ENCODE results near the gene MKRN1. TPM values are rescaled to one million over a fixed set of nuclear protein-coding genes. Genes with fewer than 3 reads are reported as not detected.
A peak's percentile ranks its signal among the peaks of the same experiment; 100 is the strongest.

Gene MKRN1
- polyA plus RNA-seq, 1 experiment: 71.6 TPM

DNA sequence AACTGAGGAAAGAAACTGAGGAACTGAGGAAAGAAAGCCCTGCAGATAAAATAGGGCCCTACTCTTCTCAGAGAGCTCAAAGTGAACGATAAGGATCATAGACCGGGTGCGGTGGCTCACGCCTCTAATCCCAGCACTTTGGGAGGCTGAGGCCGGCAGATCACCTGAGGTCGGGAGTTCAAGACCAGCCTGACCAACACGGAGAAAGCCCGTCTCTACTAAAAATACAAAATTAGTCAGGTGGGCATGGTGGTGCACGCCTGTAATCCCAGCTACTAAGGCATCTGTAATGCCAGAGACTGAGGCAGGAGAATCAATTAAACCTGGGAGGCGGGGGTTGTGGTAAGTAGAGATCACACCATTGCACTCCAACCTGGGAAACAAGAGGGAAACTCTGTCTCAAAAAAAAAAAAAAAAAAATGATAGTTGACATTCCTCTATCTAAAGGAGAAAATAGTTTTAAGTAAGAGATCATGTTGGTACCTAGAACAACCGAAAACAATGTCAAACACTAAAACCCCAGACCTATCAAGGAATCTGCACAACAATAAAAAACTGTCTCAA, 2.5 kb downstream of the MKRN1 start:
- Histone ChIP-seq H3K27me3 (ENCODE audit: control insufficient read depth, insufficient read depth, low read length) (no peaks in the 10 kb centered on the region), H3K4me3 (ENCODE audit: low read depth, low read length) (no peak overlapping the region), H3K9me3 (ENCODE audit: control insufficient read depth, insufficient read depth, low read length) (no peaks in the 10 kb centered on the region), H3K27ac (ENCODE audit: low read depth, low read length) (no peak overlapping the region)
- TF ChIP-seq, protein P1, sequence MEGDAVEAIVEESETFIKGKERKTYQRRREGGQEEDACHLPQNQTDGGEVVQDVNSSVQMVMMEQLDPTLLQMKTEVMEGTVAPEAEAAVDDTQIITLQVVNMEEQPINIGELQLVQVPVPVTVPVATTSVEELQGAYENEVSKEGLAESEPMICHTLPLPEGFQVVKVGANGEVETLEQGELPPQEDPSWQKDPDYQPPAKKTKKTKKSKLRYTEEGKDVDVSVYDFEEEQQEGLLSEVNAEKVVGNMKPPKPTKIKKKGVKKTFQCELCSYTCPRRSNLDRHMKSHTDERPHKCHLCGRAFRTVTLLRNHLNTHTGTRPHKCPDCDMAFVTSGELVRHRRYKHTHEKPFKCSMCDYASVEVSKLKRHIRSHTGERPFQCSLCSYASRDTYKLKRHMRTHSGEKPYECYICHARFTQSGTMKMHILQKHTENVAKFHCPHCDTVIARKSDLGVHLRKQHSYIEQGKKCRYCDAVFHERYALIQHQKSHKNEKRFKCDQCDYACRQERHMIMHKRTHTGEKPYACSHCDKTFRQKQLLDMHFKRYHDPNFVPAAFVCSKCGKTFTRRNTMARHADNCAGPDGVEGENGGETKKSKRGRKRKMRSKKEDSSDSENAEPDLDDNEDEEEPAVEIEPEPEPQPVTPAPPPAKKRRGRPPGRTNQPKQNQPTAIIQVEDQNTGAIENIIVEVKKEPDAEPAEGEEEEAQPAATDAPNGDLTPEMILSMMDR (IDR thresholded peaks at IDR 0.05; ENCODE audit: low read depth, low read length): no peak
- CTCF ChIA-PET: interaction anchor here (0.6 to 4.7 kb wide), 13 partner anchors 15 to 203 kb away, joined by 3 to 44 read pairs (median 4); no protein-coding TSS in a partner anchor
- POLR2A ChIA-PET: interaction anchor here (0.6 to 0.7 kb wide), 2 partner anchors 133 to 538 kb away, joined by 3 to 6 read pairs; partner anchors contain the start of gene MRPS33
- no peak for DNase-seq (ENCODE audit: low read depth, low spot score)

- Histone ChIP-seq H3K9me3 (ENCODE audit: control insufficient read depth, insufficient read depth, low read length) (no peaks in the 10 kb centered on the region), H3K4me3 (ENCODE audit: low read depth, low read length) (no peak overlapping the region), H3K27me3 (ENCODE audit: control insufficient read depth, insufficient read depth, low read length) (no peaks in the 10 kb centered on the region), H3K27ac (ENCODE audit: low read depth, low read length) (no peak overlapping the region)
- DNase-seq (ENCODE audit: low read depth, low spot score): peak; percentile 8
- TF ChIP-seq, protein P1 (IDR thresholded peaks at IDR 0.05; ENCODE audit: low read depth, low read length): peak; percentile 60
- ChIA-PET POLR2A (interaction anchor here (0.6 kb wide), 1 partner anchor 128 kb away, joined by 3 read pairs; no protein-coding TSS in a partner anchor), CTCF (interaction anchor here (0.6 to 4.7 kb wide), 16 partner anchors 11 to 212 kb away, joined by 3 to 44 read pairs (median 4); no protein-coding TSS in a partner anchor)
Observed at GRCh38 chr7:140475747-140476333, 3.5 kb downstream of the MKRN1 start.

DNA sequence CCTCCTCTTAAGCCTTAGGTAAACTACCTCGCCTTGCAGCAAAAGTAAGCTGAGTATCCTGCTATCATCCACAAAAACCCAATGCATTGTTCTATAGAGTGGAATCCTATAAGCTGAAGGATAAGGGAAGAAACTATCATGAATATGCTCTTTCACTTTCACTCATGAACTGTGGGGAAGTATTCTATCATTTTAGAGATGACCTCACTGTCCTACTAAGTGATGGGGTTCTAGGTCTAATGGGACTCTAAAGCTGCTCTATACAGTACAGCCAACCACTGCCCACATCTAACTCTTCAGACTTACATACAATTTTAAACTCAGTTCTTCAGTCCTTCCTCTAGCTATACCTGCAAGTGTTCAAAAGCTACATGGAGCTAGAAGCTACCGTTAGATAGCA, 16.2 kb downstream of the MKRN1 start:
- H3K9me3 ChIP-seq (ENCODE audit: control insufficient read depth, insufficient read depth, low read length): no peaks in the 10 kb centered on the region
- no peaks in the 10 kb centered on the region for H3K27me3 ChIP-seq (ENCODE audit: control insufficient read depth, insufficient read depth, low read length)
- ChIA-PET POLR2A (no interaction called here), CTCF (interaction anchor here (0.9 to 1.1 kb wide), 2 partner anchors 13 to 19 kb away, joined by 3 to 5 read pairs; no protein-coding TSS in a partner anchor)
- no peak overlapping the region for H3K27ac ChIP-seq (ENCODE audit: low read depth, low read length)
- DNase-seq (ENCODE audit: low read depth, low spot score): no peak
- TF ChIP-seq, protein P1 (IDR thresholded peaks at IDR 0.05; ENCODE audit: low read depth, low read length): no peak
- no peak overlapping the region for H3K4me3 ChIP-seq (ENCODE audit: low read depth, low read length)

DNA sequence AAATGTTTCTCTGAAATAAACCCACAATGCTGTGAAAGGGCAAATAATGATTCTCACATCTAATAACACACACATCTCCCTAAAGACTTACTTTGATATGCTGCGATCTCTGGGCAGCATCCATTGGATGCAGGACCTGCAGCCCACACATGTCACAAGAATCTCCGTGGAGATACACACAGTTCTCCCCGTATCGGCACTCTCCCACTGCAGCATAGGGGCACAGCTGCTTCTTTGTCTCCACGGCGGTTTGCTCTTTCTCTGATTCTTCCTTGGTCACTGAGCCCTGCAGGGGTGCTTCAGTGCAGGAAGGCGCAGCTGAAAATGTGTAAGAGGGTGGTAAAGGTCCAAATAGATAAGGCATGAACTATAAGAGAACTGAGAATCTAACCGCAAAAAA, 20.4 kb downstream of the MKRN1 start:
- Histone ChIP-seq H3K27ac (ENCODE audit: low read depth, low read length) (no peak overlapping the region), H3K27me3 (ENCODE audit: control insufficient read depth, insufficient read depth, low read length) (no peaks in the 10 kb centered on the region), H3K4me3 (ENCODE audit: low read depth, low read length) (no peak overlapping the region), H3K9me3 (ENCODE audit: control insufficient read depth, insufficient read depth, low read length) (no peaks in the 10 kb centered on the region)
- ChIA-PET POLR2A (no interaction called here), CTCF (no interaction called here)
- TF ChIP-seq, protein P1 (IDR thresholded peaks at IDR 0.05; ENCODE audit: low read depth, low read length): no peak
- no peak for DNase-seq (ENCODE audit: low read depth, low spot score)

DNA sequence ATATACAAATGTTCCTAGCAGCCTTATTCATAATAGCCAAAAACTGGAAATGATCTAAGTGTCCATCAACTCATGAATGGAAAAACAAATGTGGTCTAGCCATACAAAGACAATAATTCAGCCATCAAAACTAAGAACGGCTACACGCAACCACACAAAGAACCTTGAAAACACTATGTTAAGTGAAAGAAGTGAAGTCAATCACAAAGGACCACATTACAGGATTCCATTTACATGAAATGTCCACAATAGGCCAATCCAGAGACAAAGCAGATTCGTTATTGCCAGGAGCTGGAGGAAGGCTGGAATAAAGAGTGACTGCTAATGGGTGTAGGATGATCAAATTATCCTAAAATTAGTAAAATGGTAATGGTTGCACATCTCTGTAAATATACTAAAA, 21.1 kb downstream of the MKRN1 start:
- Histone ChIP-seq H3K27ac (ENCODE audit: low read depth, low read length) (no peak overlapping the region), H3K4me3 (ENCODE audit: low read depth, low read length) (no peak overlapping the region), H3K27me3 (ENCODE audit: control insufficient read depth, insufficient read depth, low read length) (no peaks in the 10 kb centered on the region), H3K9me3 (ENCODE audit: control insufficient read depth, insufficient read depth, low read length) (no peaks in the 10 kb centered on the region)
- CTCF ChIA-PET: no interaction called here
- TF ChIP-seq, protein P1 (IDR thresholded peaks at IDR 0.05; ENCODE audit: low read depth, low read length): no peak
- DNase-seq (ENCODE audit: low read depth, low spot score): no peak
- POLR2A ChIA-PET: no interaction called here

Measured in AG04450 (cell line).